T-cell (primary cell): Measurements from ENCODE around the gene KICS2. TPM values are rescaled to one million over a fixed set of nuclear protein-coding genes. Genes with fewer than 3 reads are reported as not detected.

Source experiments
- ATAC-seq, 4 experiments: fragments of 200-7000 bp in 3 of 4; fragments of 150-1000 bp in 1 of 4; cut with Tn5 transposase; replicated peaks in 1 of 4; 1 replicate in 3 of 4; 2 replicates in 1 of 4; pipeline ENCODE4 v1.10.0; 2021; ENCODE audit warnings: moderate library complexity in 3 of 4, mild to moderate bottlenecking in 2 of 4, moderate number of reproducible peaks in 1 of 4
- CTCF ChIA-PET, 2 donors: fragments of 300-600 bp; sonication (Branson Sonifier 250); formaldehyde crosslinking; loops; one replicate each; lab custom pipeline; 2022; ENCODE audit warnings: antibody characterized with exemption in 2 of 2; lab: Charles Lee
- POLR2A ChIA-PET, 2 donors: fragments of 300-600 bp; sonication (Branson Sonifier 250); formaldehyde crosslinking; loops; one replicate each; lab custom pipeline; 2022; ENCODE audit warnings: antibody characterized with exemption in 2 of 2; lab: Charles Lee
- DNase-seq, 35 experiments: peaks; one replicate each; pipeline versions ENCODE4 v3.0.0 to v3.0.0-alpha.2; 2013 to 2023
- H3K27ac ChIP-seq: one replicate; pipeline ENCODE4 v1.5.1; 2013; ENCODE audit warnings: low read length
- H3K27me3 ChIP-seq, 2 experiments: replicated peaks in 1 of 2; 1 replicate in 1 of 2; 2 replicates in 1 of 2; pipeline versions ENCODE4 v1.6.1 to v1.7.0; 2013; ENCODE audit warnings: low read length in 1 of 2, mixed read lengths in 1 of 2; ENCODE audit not compliant: control insufficient read depth in 2 of 2, insufficient read depth in 2 of 2; ENCODE audit errors: extremely low read depth in 1 of 2
- H3K36me3 ChIP-seq, 2 donors: 1 replicate in 1 of 2; 2 replicates in 1 of 2; pipeline versions ENCODE4 v1.6.1 to v1.7.0; 2013; ENCODE audit warnings: low read length in 1 of 2; ENCODE audit not compliant: control insufficient read depth in 2 of 2, insufficient read depth in 1 of 2; ENCODE audit errors: extremely low read depth in 1 of 2
- H3K4me1 ChIP-seq, 2 experiments: 1 replicate in 1 of 2; 2 replicates in 1 of 2; pipeline versions ENCODE4 v1.6.1 to v1.7.0; 2013; ENCODE audit warnings: low read length in 2 of 2, mixed read lengths in 1 of 2; ENCODE audit not compliant: insufficient read depth in 2 of 2, control insufficient read depth in 1 of 2; ENCODE audit errors: extremely low read depth in 1 of 2
- H3K4me3 ChIP-seq, 2 donors: 1 replicate in 1 of 2; 2 replicates in 1 of 2; pipeline versions ENCODE4 v1.5.1 to v1.7.0; 2013; ENCODE audit warnings: mild to moderate bottlenecking in 2 of 2, low read length in 1 of 2, moderate library complexity in 1 of 2; ENCODE audit not compliant: control insufficient read depth in 1 of 2; ENCODE audit errors: extremely low read depth in 1 of 2
- H3K9me3 ChIP-seq: 2 replicates; pipeline ENCODE4 v1.7.0; 2013
- H3K27ac Mint-ChIP-seq, 2 donors: one replicate each; pipeline ENCODE4 v1.8.0; 2020 to 2021; ENCODE audit warnings: mild to moderate bottlenecking in 2 of 2, mixed read lengths in 2 of 2
- H3K27me3 Mint-ChIP-seq, 2 donors: one replicate each; pipeline ENCODE4 v1.8.0; 2021 to 2022; ENCODE audit warnings: mixed read lengths in 2 of 2
- H3K36me3 Mint-ChIP-seq: one replicate; pipeline ENCODE4 v1.8.0; 2021; ENCODE audit warnings: mixed read lengths
- H3K4me1 Mint-ChIP-seq, 3 donors: one replicate each; pipeline ENCODE4 v1.8.0; 2020 to 2022; ENCODE audit warnings: mixed read lengths in 3 of 3, mild to moderate bottlenecking in 1 of 3
- H3K4me3 Mint-ChIP-seq, 3 donors: one replicate each; pipeline ENCODE4 v1.8.0; 2020 to 2022; ENCODE audit warnings: mild to moderate bottlenecking in 3 of 3, mixed read lengths in 3 of 3, moderate library complexity in 3 of 3
- H3K9me3 Mint-ChIP-seq, 3 donors: one replicate each; pipeline ENCODE4 v1.8.0; 2020 to 2022; ENCODE audit warnings: mixed read lengths in 3 of 3
- WGBS: methylation state at CpG from one replicate; pipeline ENCODE4 v1.1.5; 2013; ENCODE audit warnings: missing lambda C conversion rate; ENCODE audit not compliant: insufficient coverage; 5-methylcytosine and 5-hydroxymethylcytosine counted together
- total RNA-seq, 35 experiments: library from RNA in 6 of 35; stranded (reverse) in 6 of 35; fragments of 120-200 nt in 1 of 35; gene quantifications; one replicate each; pipeline versions ENCODE4 v1.2.1 to v1.2.4 and lab custom pipeline; 2013 to 2026

Gene KICS2
- total RNA-seq, 5 donors from 2014 or later (not counting 1 experiment from before 2014, with no cell fraction given): 18.8 to 24.6 (median 20.0) TPM

DNA sequence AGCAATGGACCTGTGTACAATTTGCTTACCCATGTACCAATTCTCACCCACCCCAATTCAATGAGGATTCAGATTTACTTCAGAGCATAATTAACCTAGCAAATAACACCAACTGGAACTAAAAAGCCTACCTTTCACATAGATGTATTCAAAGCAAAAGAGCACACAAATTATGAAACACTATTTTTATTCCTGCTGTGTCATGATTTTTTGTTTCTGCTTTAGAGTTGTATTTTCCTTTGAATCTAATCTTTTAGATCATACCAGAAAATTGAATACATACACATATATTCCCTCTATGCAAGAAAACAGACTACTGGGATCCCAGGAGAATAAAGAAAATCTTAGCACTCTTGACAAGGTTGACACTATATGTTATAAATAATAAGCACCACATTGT lies 5.9 kb downstream of the KICS2 start:
- H3K4me1 ChIP-seq: peaks cover 0 to 4% of the 10 kb centered on the region in 2 experiments
- peaks cover 0 to 18% of the 10 kb centered on the region in 2 donors for H3K36me3 ChIP-seq
- POLR2A ChIA-PET: interaction anchor here in 1 of 2 donors (0.5 kb wide), 1 partner anchor 1832 kb away, joined by 9 read pairs; no protein-coding TSS in a partner anchor
- no peak overlapping the region for H3K4me3 Mint-ChIP-seq
- no peak for DNase-seq
- no peaks in the 10 kb centered on the region for H3K27me3 ChIP-seq
- peaks cover 21% of the 10 kb centered on the region for H3K36me3 Mint-ChIP-seq
- H3K27me3 Mint-ChIP-seq: no peaks in the 10 kb centered on the region
- no peaks in the 10 kb centered on the region for H3K9me3 Mint-ChIP-seq
- H3K4me3 ChIP-seq: no peak overlapping the region
- H3K27ac ChIP-seq: no peak overlapping the region
- peaks cover 27 to 35% (median 29%) of the 10 kb centered on the region in 3 donors for H3K4me1 Mint-ChIP-seq
- CTCF ChIA-PET: interaction anchor here in 1 of 2 donors (1.1 kb wide), 1 partner anchor 438 kb away, joined by 5 read pairs; no protein-coding TSS in a partner anchor
- H3K27ac Mint-ChIP-seq: no peak overlapping the region
- no peak for ATAC-seq
- H3K9me3 ChIP-seq: no peaks in the 10 kb centered on the region

DNA sequence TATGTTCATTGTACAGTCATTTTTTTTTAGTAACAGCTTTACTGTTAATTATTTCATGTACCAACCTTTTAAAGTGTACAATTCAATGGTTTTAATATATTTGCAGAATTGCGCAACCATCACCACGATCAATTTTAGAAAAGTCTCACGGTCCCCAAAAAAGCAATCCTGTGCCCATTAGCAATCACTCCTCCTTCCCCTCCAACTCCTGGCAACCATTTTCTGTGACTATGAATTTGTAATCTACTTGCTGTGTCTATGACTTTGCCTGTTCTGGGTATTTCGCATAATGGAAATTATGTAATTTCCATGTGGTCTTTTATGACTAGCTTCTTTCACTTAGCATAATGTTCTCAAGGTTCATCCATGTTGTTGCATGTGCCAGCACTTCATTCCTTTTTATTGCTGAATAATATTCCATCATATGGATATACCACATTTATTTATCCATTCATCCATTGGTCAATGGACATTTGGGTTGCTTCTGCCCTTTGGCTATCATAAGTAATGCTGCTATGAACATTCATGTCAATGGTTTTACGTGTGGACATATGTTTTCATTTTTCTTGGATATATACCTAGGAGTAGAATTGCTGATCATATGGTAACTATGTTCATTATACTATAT lies 9.9 kb downstream of the KICS2 start:
- ATAC-seq (no peak), DNase-seq (no peak)
- POLR2A ChIA-PET: no interaction called here
- Mint-ChIP-seq H3K27me3 (no peaks in the 10 kb centered on the region), H3K36me3 (peaks cover 47% of the 10 kb centered on the region), H3K27ac (no peak overlapping the region), H3K4me3 (no peak overlapping the region), H3K4me1 (peaks cover 0 to 4% (median 0%) of the 10 kb centered on the region in 3 donors), H3K9me3 (no peaks in the 10 kb centered on the region)
- Histone ChIP-seq H3K27ac (no peak overlapping the region), H3K27me3 (no peaks in the 10 kb centered on the region), H3K9me3 (no peaks in the 10 kb centered on the region), H3K4me3 (no peak overlapping the region), H3K36me3 (peaks cover 0 to 32% of the 10 kb centered on the region in 2 donors), H3K4me1 (no peaks in the 10 kb centered on the region)
- WGBS: 92% methylated on average over 2 of the region's 5 CpGs
- CTCF ChIA-PET: no interaction called here

DNA sequence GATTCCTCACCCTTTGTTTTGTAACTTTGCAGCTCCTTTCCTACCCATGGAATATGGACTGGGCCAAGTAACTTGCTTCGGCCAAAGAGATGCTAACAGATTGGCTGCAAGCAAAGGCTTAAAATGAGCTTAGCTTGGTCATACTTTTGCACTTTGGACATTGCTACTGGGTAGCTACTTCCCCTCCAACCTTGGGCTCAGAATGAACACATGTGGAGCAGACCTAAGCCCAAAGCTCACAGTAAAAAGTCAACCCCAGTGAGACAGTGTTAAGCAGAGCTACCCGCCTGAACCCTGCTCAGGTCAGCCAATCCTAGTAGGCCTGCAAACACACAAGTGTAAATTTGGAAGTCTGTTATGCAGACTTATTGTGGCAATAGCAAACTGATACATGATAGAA lies 14.6 kb downstream of the KICS2 start:
- Mint-ChIP-seq H3K4me1 (peaks cover 0 to 6% (median 0%) of the 10 kb centered on the region in 3 donors), H3K27me3 (no peaks in the 10 kb centered on the region), H3K9me3 (peaks cover 0 to 2% (median 0%) of the 10 kb centered on the region in 3 donors), H3K36me3 (peaks cover 63% of the 10 kb centered on the region), H3K4me3 (no peak overlapping the region), H3K27ac (no peak overlapping the region)
- WGBS: 91% methylated on average over 1 of the region's 2 CpGs
- H3K4me1 ChIP-seq: no peaks in the 10 kb centered on the region
- DNase-seq (no peak), ATAC-seq (no peak)
- ChIA-PET POLR2A (interaction anchor here in 1 of 2 donors (0.7 kb wide), 1 partner anchor 26 kb away, joined by 7 read pairs; no protein-coding TSS in a partner anchor), CTCF (interaction anchor here (0.5 to 0.7 kb wide), 3 partner anchors 23 to 516 kb away, joined by 4 to 7 read pairs (median 4); no protein-coding TSS in a partner anchor)
- H3K9me3 ChIP-seq: no peaks in the 10 kb centered on the region
- H3K27ac ChIP-seq: no peak overlapping the region
- peaks cover 0 to 34% of the 10 kb centered on the region in 2 donors for H3K36me3 ChIP-seq
- no peak overlapping the region for H3K4me3 ChIP-seq
- no peaks in the 10 kb centered on the region for H3K27me3 ChIP-seq

DNA sequence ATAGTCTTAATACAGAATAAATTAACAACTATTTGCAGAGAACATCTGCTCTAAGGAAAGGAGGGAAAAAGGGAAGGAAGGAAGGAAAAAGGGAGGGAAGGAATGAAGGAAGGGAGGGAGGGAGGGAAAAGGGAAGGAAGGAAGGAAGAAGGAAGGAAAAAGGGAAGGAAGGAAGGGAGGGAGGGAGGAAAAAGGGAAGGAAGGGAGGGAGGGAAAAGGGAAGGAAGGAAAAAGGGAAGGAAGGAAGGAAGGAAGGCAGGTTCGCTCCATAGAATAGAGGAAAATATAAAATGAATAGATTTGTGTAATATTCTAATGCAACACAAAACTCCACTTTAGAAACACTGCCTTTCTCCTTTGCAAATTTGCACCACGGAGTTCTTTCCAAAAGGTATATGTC lies 16.6 kb downstream of the KICS2 start:
- H3K27me3 Mint-ChIP-seq: no peaks in the 10 kb centered on the region
- H3K9me3 ChIP-seq: no peaks in the 10 kb centered on the region
- H3K27me3 ChIP-seq: no peaks in the 10 kb centered on the region
- ATAC-seq (no peak), DNase-seq (no peak)
- H3K36me3 ChIP-seq: peaks cover 0 to 28% of the 10 kb centered on the region in 2 donors
- H3K9me3 Mint-ChIP-seq: peaks cover 0 to 2% (median 0%) of the 10 kb centered on the region in 3 donors
- POLR2A ChIA-PET: interaction anchor here in 1 of 2 donors (0.9 kb wide), 1 partner anchor 14 kb away, joined by 3 read pairs; no protein-coding TSS in a partner anchor
- WGBS: no CpG with 5 or more reads among the region's 2 CpGs
- H3K27ac ChIP-seq: no peak overlapping the region
- CTCF ChIA-PET: no interaction called here
- H3K4me1 Mint-ChIP-seq: peaks cover 0 to 6% (median 0%) of the 10 kb centered on the region in 3 donors
- H3K36me3 Mint-ChIP-seq: peaks cover 58% of the 10 kb centered on the region
- no peak overlapping the region for H3K4me3 Mint-ChIP-seq
- no peak overlapping the region for H3K27ac Mint-ChIP-seq
- no peaks in the 10 kb centered on the region for H3K4me1 ChIP-seq
- H3K4me3 ChIP-seq: no peak overlapping the region

DNA sequence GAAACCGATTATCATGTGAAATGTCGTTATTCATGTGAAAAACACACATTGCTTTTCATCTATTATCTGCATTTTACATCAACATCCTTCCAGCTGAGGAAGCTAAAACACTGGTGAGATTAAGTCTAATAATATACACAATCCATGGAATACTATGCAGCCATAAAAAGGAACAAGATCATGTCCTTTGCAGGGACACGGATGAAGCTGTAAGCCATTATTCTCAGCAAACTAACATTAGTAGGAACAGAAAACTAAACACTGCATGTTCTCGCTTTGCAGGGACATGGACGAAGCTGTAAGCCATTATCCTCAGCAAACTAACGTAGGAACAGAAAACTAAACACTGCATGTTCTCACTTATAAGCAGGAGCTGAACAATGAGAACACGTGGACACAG lies 18.3 kb downstream of the KICS2 start:
- Histone ChIP-seq H3K27me3 (no peaks in the 10 kb centered on the region), H3K9me3 (no peaks in the 10 kb centered on the region), H3K27ac (no peak overlapping the region), H3K36me3 (peaks cover 0 to 19% of the 10 kb centered on the region in 2 donors), H3K4me1 (no peaks in the 10 kb centered on the region), H3K4me3 (no peak overlapping the region)
- ChIA-PET POLR2A (no interaction called here), CTCF (no interaction called here)
- no peaks in the 10 kb centered on the region for H3K27me3 Mint-ChIP-seq
- H3K27ac Mint-ChIP-seq: no peak overlapping the region
- H3K4me3 Mint-ChIP-seq: no peak overlapping the region
- peaks cover 0 to 6% (median 0%) of the 10 kb centered on the region in 3 donors for H3K4me1 Mint-ChIP-seq
- H3K9me3 Mint-ChIP-seq: peaks cover 0 to 2% (median 0%) of the 10 kb centered on the region in 3 donors
- no peak for DNase-seq
- WGBS: 69% methylated on average over 3 of the region's 7 CpGs
- no peak for ATAC-seq
- H3K36me3 Mint-ChIP-seq: peaks cover 48% of the 10 kb centered on the region

DNA sequence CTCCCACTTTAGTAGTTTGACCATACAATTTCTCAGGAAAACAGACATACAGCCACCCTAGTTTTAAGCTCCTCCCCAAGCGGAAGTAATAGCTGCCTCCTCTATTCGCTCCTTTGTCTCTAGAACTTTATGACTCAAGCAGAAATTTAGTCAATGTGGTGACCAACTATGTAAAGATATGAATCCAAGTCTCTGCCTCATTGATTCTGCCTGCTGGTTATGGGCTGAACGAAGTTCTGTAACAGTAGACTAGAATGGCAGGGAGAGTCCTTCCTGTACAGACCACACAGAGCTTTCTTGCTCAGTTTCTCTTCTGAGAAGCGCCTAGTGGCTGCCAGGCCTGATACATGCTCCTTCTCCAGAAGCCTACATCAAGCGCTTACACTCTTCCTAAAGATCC lies 19.1 kb downstream of the KICS2 start:
- POLR2A ChIA-PET: no interaction called here
- CTCF ChIA-PET: no interaction called here
- no peak for ATAC-seq
- Histone ChIP-seq H3K36me3 (peaks cover 0 to 19% of the 10 kb centered on the region in 2 donors), H3K4me1 (no peaks in the 10 kb centered on the region), H3K27me3 (no peaks in the 10 kb centered on the region), H3K4me3 (no peak overlapping the region), H3K27ac (no peak overlapping the region), H3K9me3 (no peaks in the 10 kb centered on the region)
- no peak overlapping the region for H3K27ac Mint-ChIP-seq
- WGBS: no CpG with 5 or more reads among the region's 5 CpGs
- no peaks in the 10 kb centered on the region for H3K27me3 Mint-ChIP-seq
- H3K4me1 Mint-ChIP-seq: peaks cover 0 to 6% (median 0%) of the 10 kb centered on the region in 3 donors
- H3K9me3 Mint-ChIP-seq: peaks cover 0 to 2% (median 0%) of the 10 kb centered on the region in 3 donors
- peaks cover 44% of the 10 kb centered on the region for H3K36me3 Mint-ChIP-seq
- no peak for DNase-seq
- no peak overlapping the region for H3K4me3 Mint-ChIP-seq
